NCI-H1417 treated with DMSO at 0.1 percent for 48 hours (cell line): Measurements from ENCODE around the gene TMED10.
"Not testable (repeated sequence)": the region's sequence is repeated elsewhere in the genome, so short reads cannot be mapped to it uniquely, and the experiment has no call there.

ENCODE experiments used
- DNase-seq: peaks from one replicate; lab custom pipeline; 2025; lab: John Stamatoyannopoulos, UW

Gene TMED10

GRCh38 chr14:75127474-75127820 lies 49.0 kb downstream of the TMED10 start:
- not testable (repeated sequence) for DNase-seq

GRCh38 chr14:75126679-75127473 lies 49.5 kb downstream of the TMED10 start, which contains the start of gene NEK9:
Gene NEK9, minus strand, starts transcription at chr14:75127048. Its CDS starts 127 bp downstream, at chr14:75126921.
- DNase-seq: peak; percentile 66

- DNase-seq: no peak
These were observed 50.3 kb downstream of the TMED10 start for GRCh38 chr14:75126121-75126544.

- no peak for DNase-seq
These were observed 50.8 kb downstream of the TMED10 start for GRCh38 chr14:75125617-75126016.

GRCh38 chr14:75123991-75124390 lies 52.4 kb downstream of the TMED10 start:
- no peak for DNase-seq

GRCh38 chr14:75121552-75121951 lies 54.9 kb downstream of the TMED10 start:
- DNase-seq: no peak

- no peak for DNase-seq
These were observed 55.7 kb downstream of the TMED10 start for GRCh38 chr14:75120541-75121291.

- DNase-seq: no peak
These were observed 57.4 kb downstream of the TMED10 start for GRCh38 chr14:75119056-75119455.

- DNase-seq: no peak
These were observed 62.4 kb downstream of the TMED10 start for GRCh38 chr14:75113932-75114539.

- no peak for DNase-seq
These were observed 66.5 kb downstream of the TMED10 start for GRCh38 chr14:75109877-75110276.

GRCh38 chr14:75107186-75107585 lies 69.2 kb downstream of the TMED10 start:
- DNase-seq: no peak

- no peak for DNase-seq
These were observed 74.9 kb downstream of the TMED10 start for GRCh38 chr14:75101491-75101890.

- no peak for DNase-seq
These were observed 77.7 kb downstream of the TMED10 start for GRCh38 chr14:75098682-75099081.

GRCh38 chr14:75098212-75098611 lies 78.2 kb downstream of the TMED10 start:
- DNase-seq: no peak

GRCh38 chr14:75096959-75097358 lies 79.5 kb downstream of the TMED10 start:
- DNase-seq: no peak

GRCh38 chr14:75095690-75096089 lies 80.7 kb downstream of the TMED10 start:
- DNase-seq: no peak

- DNase-seq: no peak
These were observed 81.5 kb downstream of the TMED10 start for GRCh38 chr14:75094896-75095295.

GRCh38 chr14:75092698-75093097 lies 83.7 kb downstream of the TMED10 start:
- DNase-seq: no peak

- no peak for DNase-seq
These were observed 85.2 kb downstream of the TMED10 start for GRCh38 chr14:75091251-75091650.

- no peak for DNase-seq
These were observed 86.1 kb downstream of the TMED10 start for GRCh38 chr14:75090353-75090752.

- DNase-seq: peak; percentile 4
These were observed 87.6 kb downstream of the TMED10 start for GRCh38 chr14:75088566-75089373.

GRCh38 chr14:75088153-75088552 lies 88.3 kb downstream of the TMED10 start:
- DNase-seq: no peak
